Esophagus squamous epithelium (tissue), 4 donors: ENCODE results near the gene MT1A.

ENCODE experiments used
- POLR2A ChIP-seq, 4 donors: fragments of 450-650 bp; IDR thresholded peaks; one replicate each; pipeline ENCODE4 v1.6.1; 2017; ENCODE audit warnings: antibody characterized with exemption in 4 of 4, mild to moderate bottlenecking in 4 of 4, moderate library complexity in 3 of 4
- TF ChIP-seq, protein P1 (sequence below), 6 experiments: fragments of 450-650 bp in 4 of 6; fragments of 200-600 bp in 2 of 6; sonication (generic) in 2 of 6; IDR thresholded peaks; one replicate each; pipeline ENCODE4 v1.5.1; 2016 to 2019; ENCODE audit warnings: antibody characterized with exemption in 6 of 6, mild to moderate bottlenecking in 4 of 6, moderate library complexity in 4 of 6

DNA sequence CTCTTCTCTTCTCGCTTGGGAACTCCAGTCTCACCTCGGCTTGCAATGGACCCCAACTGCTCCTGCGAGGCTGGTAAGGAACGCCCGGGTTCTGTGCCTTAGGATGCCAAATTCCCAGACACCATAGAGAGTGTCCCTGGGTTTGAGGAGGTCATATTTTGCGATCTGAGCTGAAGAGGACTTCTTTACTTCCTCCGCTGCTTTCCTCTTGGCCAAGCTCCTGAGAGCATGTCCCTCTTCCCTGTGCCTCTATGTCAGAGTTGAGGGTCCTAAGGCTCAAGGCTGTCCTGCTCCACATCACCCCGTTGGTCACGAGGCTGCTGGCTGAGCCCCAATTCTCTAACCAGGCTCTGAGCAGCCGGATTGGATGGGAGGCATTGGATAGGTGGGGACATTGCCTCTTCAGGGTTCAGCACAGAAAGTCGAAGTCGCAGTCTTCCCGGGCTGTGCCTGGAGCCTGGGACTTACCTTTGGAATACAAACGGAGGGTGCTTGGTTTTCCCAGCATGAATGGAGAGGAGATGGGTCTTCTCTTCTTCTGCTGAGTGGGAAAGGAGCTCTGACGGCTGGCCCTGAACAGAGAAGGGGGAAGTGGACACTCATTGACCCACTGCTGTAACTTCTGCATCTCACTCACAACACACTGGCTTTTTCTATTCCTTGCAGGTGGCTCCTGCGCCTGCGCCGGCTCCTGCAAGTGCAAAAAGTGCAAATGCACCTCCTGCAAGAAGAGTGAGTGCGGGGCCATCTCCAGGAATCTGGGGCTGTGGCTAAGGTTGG lies 31.6 kb downstream of the MT1A start:
- TF ChIP-seq POLR2A (IDR thresholded peaks at IDR 0.05), result no peak
- TF ChIP-seq, protein P1, sequence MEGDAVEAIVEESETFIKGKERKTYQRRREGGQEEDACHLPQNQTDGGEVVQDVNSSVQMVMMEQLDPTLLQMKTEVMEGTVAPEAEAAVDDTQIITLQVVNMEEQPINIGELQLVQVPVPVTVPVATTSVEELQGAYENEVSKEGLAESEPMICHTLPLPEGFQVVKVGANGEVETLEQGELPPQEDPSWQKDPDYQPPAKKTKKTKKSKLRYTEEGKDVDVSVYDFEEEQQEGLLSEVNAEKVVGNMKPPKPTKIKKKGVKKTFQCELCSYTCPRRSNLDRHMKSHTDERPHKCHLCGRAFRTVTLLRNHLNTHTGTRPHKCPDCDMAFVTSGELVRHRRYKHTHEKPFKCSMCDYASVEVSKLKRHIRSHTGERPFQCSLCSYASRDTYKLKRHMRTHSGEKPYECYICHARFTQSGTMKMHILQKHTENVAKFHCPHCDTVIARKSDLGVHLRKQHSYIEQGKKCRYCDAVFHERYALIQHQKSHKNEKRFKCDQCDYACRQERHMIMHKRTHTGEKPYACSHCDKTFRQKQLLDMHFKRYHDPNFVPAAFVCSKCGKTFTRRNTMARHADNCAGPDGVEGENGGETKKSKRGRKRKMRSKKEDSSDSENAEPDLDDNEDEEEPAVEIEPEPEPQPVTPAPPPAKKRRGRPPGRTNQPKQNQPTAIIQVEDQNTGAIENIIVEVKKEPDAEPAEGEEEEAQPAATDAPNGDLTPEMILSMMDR (IDR thresholded peaks at IDR 0.05), result no peak
